Measurements from ENCODE around the gene CGNL1.

- TF ChIP-seq CTCF (IDR thresholded peaks at IDR 0.05; ENCODE audit: insufficient read depth, low read length) (no peak), POLR2AphosphoS5 (IDR thresholded peaks at IDR 0.05; ENCODE audit: low read depth) (no peak), REST (IDR thresholded peaks at IDR 0.05; ENCODE audit: insufficient replicate concordance, low read depth) (no peak), SPI1 (IDR thresholded peaks at IDR 0.05; ENCODE audit: borderline replicate concordance, low read depth) (no peak), GABPA (IDR thresholded peaks at IDR 0.05; ENCODE audit: low read depth) (no peak)
Measured at GRCh38 chr15:57427367-57427821, 51.1 kb downstream of the CGNL1 start.

Data from HL-60 (cell line).